NB4 (cell line): ENCODE measurements around the gene SEC16A.

Source experiments
- DNase-seq: peaks from one replicate; pipeline ENCODE4 v3.0.0; 2010; ENCODE audit warnings: low read depth
- H3K4me3 ChIP-seq: one replicate; pipeline ENCODE4 v1.5.1; 2011; ENCODE audit warnings: mild to moderate bottlenecking, low read depth, low read length, moderate library complexity
- CTCF ChIP-seq: IDR thresholded peaks from one replicate; pipeline ENCODE4 v1.5.1; 2012; ENCODE audit warnings: low read depth, low read length
- MAX ChIP-seq: IDR thresholded peaks from 2 replicates; pipeline ENCODE4 v1.6.1; 2011; ENCODE audit warnings: low read depth, low read length
- MYC ChIP-seq: IDR thresholded peaks from 2 replicates; pipeline ENCODE4 v1.6.1; 2011; ENCODE audit warnings: low read depth, low read length
- POLR2A ChIP-seq: IDR thresholded peaks from 2 replicates; pipeline ENCODE4 v1.6.1; 2011; ENCODE audit warnings: mild to moderate bottlenecking; ENCODE audit not compliant: insufficient read length; ENCODE audit errors: extremely low read depth

Gene SEC16A

GRCh38 chr9:136505406-136506403 is 22.9 kb upstream of the SEC16A start:
- TF ChIP-seq POLR2A = no peak
- TF ChIP-seq MYC = no peak
- TF ChIP-seq CTCF = no peak
- no peak for TF ChIP-seq MAX
- no peak overlapping the region for H3K4me3 ChIP-seq
- DNase-seq = no peak

GRCh38 chr9:136504512-136505348 is 21.9 kb upstream of the SEC16A start:
- DNase-seq = no peak
- no peak for TF ChIP-seq MYC
- no peak for TF ChIP-seq POLR2A
- TF ChIP-seq CTCF = no peak
- TF ChIP-seq MAX = no peak
- no peak overlapping the region for H3K4me3 ChIP-seq

GRCh38 chr9:136502940-136503550 is 20.2 kb upstream of the SEC16A start:
- TF ChIP-seq MYC (no peak), CTCF (peak; percentile 13), MAX (no peak)
- no peak for DNase-seq
- no peak overlapping the region for H3K4me3 ChIP-seq

- TF ChIP-seq MYC (no peak), MAX (no peak), POLR2A (no peak), CTCF (no peak)
Observed at GRCh38 chr9:136502196-136502595, 19.4 kb upstream of the SEC16A start.

GRCh38 chr9:136501686-136502085 is 18.8 kb upstream of the SEC16A start:
- TF ChIP-seq CTCF = no peak
- no peak for DNase-seq
- no peak overlapping the region for H3K4me3 ChIP-seq

More at GRCh38 chr9:136502196-136502595, 19.4 kb upstream of the SEC16A start:
- no peak overlapping the region for H3K4me3 ChIP-seq
- DNase-seq = no peak
